C1 segment of cervical spinal cord (tissue), 14 donors: ENCODE data around the gene SIL1.
A peak's percentile ranks its signal among the peaks of the same experiment; 100 is the strongest.
"Not testable (repeated sequence)": the region's sequence is repeated elsewhere in the genome, so short reads cannot be mapped to it uniquely, and the experiment has no call there.

Source experiments
- DNase-seq, 14 donors: peaks; one replicate each; lab custom pipeline; 2025; lab: John Stamatoyannopoulos, UW

SIL1 gene

GRCh38 chr5:139197710-139198669 lies at the start of gene SIL1:
Gene SIL1 (minus strand): TSS chr5:139198368. CDS start chr5:139127843, 70,525 bp downstream.
- DNase-seq, result peak; percentile 82 to 97 (median 92)

- peak in 1 of 14 donors; percentile 3 for DNase-seq
Measured at GRCh38 chr5:139246394-139246793, 48.2 kb upstream of the SIL1 start.

GRCh38 chr5:139245637-139246339 lies 47.6 kb upstream of the SIL1 start:
- no peak for DNase-seq

- DNase-seq, result no peak
Measured at GRCh38 chr5:139243425-139243970, 45.3 kb upstream of the SIL1 start.

- DNase-seq, result no peak
Measured at GRCh38 chr5:139241139-139241538, 43.0 kb upstream of the SIL1 start.

- DNase-seq, result no peak
Measured at GRCh38 chr5:139236479-139236878, 38.3 kb upstream of the SIL1 start.

- DNase-seq, result no peak
Measured at GRCh38 chr5:139232147-139232724, 34.1 kb upstream of the SIL1 start.

GRCh38 chr5:139228201-139228803 lies 30.1 kb upstream of the SIL1 start:
- no peak for DNase-seq

GRCh38 chr5:139226131-139226530 lies 28.0 kb upstream of the SIL1 start:
- no peak for DNase-seq

- no peak for DNase-seq
Measured at GRCh38 chr5:139223481-139223880, 25.3 kb upstream of the SIL1 start.

- no peak for DNase-seq
Measured at GRCh38 chr5:139222346-139222745, 24.2 kb upstream of the SIL1 start.

GRCh38 chr5:139218038-139218437 lies 19.9 kb upstream of the SIL1 start:
- not testable (repeated sequence) for DNase-seq

GRCh38 chr5:139215107-139215975 lies 17.2 kb upstream of the SIL1 start:
- no peak for DNase-seq

GRCh38 chr5:139214646-139215045 lies 16.5 kb upstream of the SIL1 start:
- no peak for DNase-seq

- no peak for DNase-seq
Measured at GRCh38 chr5:139212906-139213305, 14.7 kb upstream of the SIL1 start.

GRCh38 chr5:139212486-139212885 lies 14.3 kb upstream of the SIL1 start:
- no peak for DNase-seq

GRCh38 chr5:139210585-139210984 lies 12.4 kb upstream of the SIL1 start:
- no peak for DNase-seq

- DNase-seq, result no peak
Measured at GRCh38 chr5:139207297-139208000, 9.3 kb upstream of the SIL1 start.

- DNase-seq, result no peak
Measured at GRCh38 chr5:139205586-139205985, 7.4 kb upstream of the SIL1 start.

GRCh38 chr5:139205124-139205523 lies 7.0 kb upstream of the SIL1 start:
- no peak for DNase-seq
